HEK293 (cell line): Measurements from ENCODE around the gene UBASH3B.

Experiments used
- BCL6B ChIP-seq: fragments of 450-650 bp; formaldehyde crosslinking; IDR thresholded peaks from 2 replicates; pipeline ENCODE4 v1.5.1; 2017; ENCODE audit warnings: missing biosample characterization, missing genetic modification characterization
- GLI4 ChIP-seq: fragments of 450-650 bp; formaldehyde crosslinking; IDR thresholded peaks from 2 replicates; pipeline ENCODE4 v1.5.1; 2016; ENCODE audit warnings: missing biosample characterization, missing genetic modification characterization
- IKZF3 ChIP-seq: fragments of 450-650 bp; IDR thresholded peaks from 2 replicates; pipeline ENCODE4 v1.5.0; 2018; ENCODE audit warnings: missing biosample characterization, mild to moderate bottlenecking, missing genetic modification characterization, moderate library complexity
- KLF1 ChIP-seq: fragments of 450-650 bp; formaldehyde crosslinking; IDR thresholded peaks from 2 replicates; pipeline ENCODE4 v1.5.1; 2016; ENCODE audit warnings: missing biosample characterization, missing genetic modification characterization
- OVOL3 ChIP-seq: fragments of 450-650 bp; formaldehyde crosslinking; IDR thresholded peaks from 2 replicates; pipeline ENCODE4 v1.5.1; 2016; ENCODE audit warnings: missing biosample characterization, missing genetic modification characterization
- REST ChIP-seq: fragments of 450-650 bp; formaldehyde crosslinking; IDR thresholded peaks from 2 replicates; pipeline ENCODE4 v1.5.1; 2016; ENCODE audit warnings: missing biosample characterization, missing genetic modification characterization
- ZBTB11 ChIP-seq: fragments of 450-650 bp; formaldehyde crosslinking; conservative IDR thresholded peaks from 2 replicates; pipeline ENCODE4 v1.5.1; 2016; ENCODE audit warnings: low read depth, missing biosample characterization, missing genetic modification characterization
- ZBTB44 ChIP-seq: fragments of 450-650 bp; IDR thresholded peaks from 2 replicates; pipeline ENCODE4 v1.5.1; 2018; ENCODE audit warnings: missing biosample characterization, mild to moderate bottlenecking, missing genetic modification characterization
- ZFP3 ChIP-seq: fragments of 450-650 bp; formaldehyde crosslinking; IDR thresholded peaks from 2 replicates; pipeline ENCODE4 v1.5.1; 2016; ENCODE audit warnings: low read depth, missing biosample characterization, missing genetic modification characterization
- ZFP41 ChIP-seq: fragments of 450-650 bp; formaldehyde crosslinking; IDR thresholded peaks from 2 replicates; pipeline ENCODE4 v1.5.1; 2016; ENCODE audit warnings: missing biosample characterization, missing genetic modification characterization, borderline replicate concordance
- ZNF16 ChIP-seq: fragments of 450-650 bp; formaldehyde crosslinking; IDR thresholded peaks from 2 replicates; pipeline ENCODE4 v1.5.1; 2016; ENCODE audit warnings: low read depth, missing biosample characterization, missing genetic modification characterization
- ZNF174 ChIP-seq: fragments of 450-650 bp; formaldehyde crosslinking; IDR thresholded peaks from 2 replicates; pipeline ENCODE4 v1.5.0; 2017; ENCODE audit warnings: missing biosample characterization, mild to moderate bottlenecking, missing genetic modification characterization
- ZNF335 ChIP-seq: fragments of 450-650 bp; formaldehyde crosslinking; conservative IDR thresholded peaks from 2 replicates; pipeline ENCODE4 v1.5.1; 2016; ENCODE audit warnings: missing biosample characterization, missing genetic modification characterization
- ZNF341 ChIP-seq: fragments of 450-650 bp; formaldehyde crosslinking; IDR thresholded peaks from 2 replicates; pipeline ENCODE4; 2016; ENCODE audit warnings: low read depth, missing biosample characterization, missing genetic modification characterization
- ZNF362 ChIP-seq: fragments of 450-650 bp; formaldehyde crosslinking; IDR thresholded peaks from 2 replicates; pipeline ENCODE4 v1.5.1; 2016; ENCODE audit warnings: missing biosample characterization, missing genetic modification characterization
- ZNF48 ChIP-seq: fragments of 450-650 bp; formaldehyde crosslinking; IDR thresholded peaks from 2 replicates; pipeline ENCODE4 v1.5.1; 2016; ENCODE audit warnings: missing biosample characterization, missing genetic modification characterization
- ZNF488 ChIP-seq: fragments of 450-650 bp; formaldehyde crosslinking; IDR thresholded peaks from 2 replicates; pipeline ENCODE4 v1.5.1; 2016; ENCODE audit warnings: missing biosample characterization, missing genetic modification characterization
- ZNF501 ChIP-seq: fragments of 450-650 bp; formaldehyde crosslinking; IDR thresholded peaks from 2 replicates; pipeline ENCODE4 v1.5.1; 2016; ENCODE audit warnings: missing biosample characterization, missing genetic modification characterization
- ZNF514 ChIP-seq: fragments of 450-650 bp; formaldehyde crosslinking; IDR thresholded peaks from 2 replicates; pipeline ENCODE4 v1.5.1; 2016; ENCODE audit warnings: missing biosample characterization, missing genetic modification characterization
- ZNF521 ChIP-seq: fragments of 450-650 bp; formaldehyde crosslinking; IDR thresholded peaks from 2 replicates; pipeline ENCODE4 v1.5.1; 2017; ENCODE audit warnings: missing biosample characterization, mild to moderate bottlenecking, missing genetic modification characterization
- ZNF530 ChIP-seq: fragments of 450-650 bp; formaldehyde crosslinking; IDR thresholded peaks from 2 replicates; pipeline ENCODE4 v1.5.1; 2016; ENCODE audit warnings: low read depth, missing biosample characterization, missing genetic modification characterization
- ZNF561 ChIP-seq: fragments of 450-650 bp; IDR thresholded peaks from 2 replicates; pipeline ENCODE4 v1.5.1; 2018; ENCODE audit warnings: missing biosample characterization, missing genetic modification characterization, borderline replicate concordance
- ZNF580 ChIP-seq: fragments of 450-650 bp; formaldehyde crosslinking; IDR thresholded peaks from 2 replicates; pipeline ENCODE4 v1.5.1; 2016; ENCODE audit warnings: missing biosample characterization, missing genetic modification characterization
- ZNF664 ChIP-seq: fragments of 450-650 bp; formaldehyde crosslinking; IDR thresholded peaks from 2 replicates; pipeline ENCODE4 v1.5.1; 2016; ENCODE audit warnings: missing biosample characterization, missing genetic modification characterization
- ZNF670 ChIP-seq: fragments of 450-650 bp; formaldehyde crosslinking; IDR thresholded peaks from 2 replicates; pipeline ENCODE4 v1.5.1; 2016; ENCODE audit warnings: missing biosample characterization, missing genetic modification characterization, low read depth
- ZNF76 ChIP-seq: fragments of 450-650 bp; formaldehyde crosslinking; IDR thresholded peaks from 2 replicates; pipeline ENCODE4; 2016; ENCODE audit warnings: low read depth, missing biosample characterization, missing genetic modification characterization, borderline replicate concordance
- ZNF792 ChIP-seq: fragments of 450-650 bp; formaldehyde crosslinking; IDR thresholded peaks from 2 replicates; pipeline ENCODE4 v1.5.1; 2016; ENCODE audit warnings: missing biosample characterization, missing genetic modification characterization
- ZSCAN30 ChIP-seq: fragments of 450-650 bp; IDR thresholded peaks from 2 replicates; pipeline ENCODE4 v1.5.1; 2018; ENCODE audit warnings: missing biosample characterization, mild to moderate bottlenecking, missing genetic modification characterization, moderate library complexity

UBASH3B gene

GRCh38 chr11:122655527-122656072 is at the start of gene UBASH3B (continued):
- no peak; the same call in 1 of the 2 replicates for TF ChIP-seq ZNF341 (tag by site-specific recombination)
- TF ChIP-seq ZNF362 (tag by site-specific recombination) = no peak
- no peak for TF ChIP-seq ZSCAN30 (tag by site-specific recombination)
- TF ChIP-seq ZNF488 (tag by site-specific recombination) = no peak
- no peak for TF ChIP-seq ZNF561 (tag by site-specific recombination)
- TF ChIP-seq ZNF580 = no peak
- TF ChIP-seq ZNF514 (tag by site-specific recombination) = no peak
- no peak for TF ChIP-seq ZFP41 (tag by site-specific recombination)
- TF ChIP-seq OVOL3 (tag by site-specific recombination) = no peak
- no peak for TF ChIP-seq ZNF530 (tag by site-specific recombination)
- TF ChIP-seq GLI4 (tag by site-specific recombination) = no peak
- no peak for TF ChIP-seq ZFP3 (tag by site-specific recombination)
- TF ChIP-seq REST = no peak
- TF ChIP-seq ZBTB11 = 0 out of 2 replicates have a peak, but pooled peaks have one; percentile 2
- no peak for TF ChIP-seq ZNF792
- no peak for TF ChIP-seq ZNF16
- no peak for TF ChIP-seq KLF1
- TF ChIP-seq ZNF521 (tag by site-specific recombination) = no peak
- no peak for TF ChIP-seq ZNF664
- no peak for TF ChIP-seq ZNF76 (tag by site-specific recombination)
- TF ChIP-seq BCL6B (tag by site-specific recombination) = no peak
- peak; percentile 69 for TF ChIP-seq ZNF335 (tag by site-specific recombination)
- TF ChIP-seq IKZF3 (tag by site-specific recombination) = no peak
- TF ChIP-seq ZNF501 (tag by site-specific recombination) = peak; percentile 51; the same call in 1 of the 2 replicates
- no peak for TF ChIP-seq ZNF670
- no peak for TF ChIP-seq ZNF48 (tag by site-specific recombination)
- no peak for TF ChIP-seq ZBTB44
- TF ChIP-seq ZNF174 (tag by site-specific recombination) = no peak
